ENCODE measurements around the gene DPPA4.

DNA sequence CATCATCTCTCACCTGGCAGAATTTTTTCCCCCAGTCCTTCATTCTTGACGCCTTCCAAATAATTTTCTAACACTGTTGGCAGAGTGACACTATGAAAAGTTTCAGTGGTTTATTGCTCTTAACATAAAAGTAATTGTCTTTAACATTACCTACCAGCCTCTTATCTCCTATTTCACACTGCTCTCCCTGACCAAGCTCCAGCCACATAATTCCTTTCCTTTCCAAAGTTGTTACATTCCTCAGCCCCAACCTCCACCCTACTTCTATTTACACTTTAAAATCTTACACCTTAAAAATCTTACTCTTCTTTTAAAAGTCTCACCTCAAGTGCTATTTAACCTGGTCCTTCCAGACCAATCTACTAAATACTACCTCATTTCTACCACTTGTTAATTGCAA, 2.8 kb downstream of the DPPA4 start:
- TF ChIP-seq, protein P1, sequence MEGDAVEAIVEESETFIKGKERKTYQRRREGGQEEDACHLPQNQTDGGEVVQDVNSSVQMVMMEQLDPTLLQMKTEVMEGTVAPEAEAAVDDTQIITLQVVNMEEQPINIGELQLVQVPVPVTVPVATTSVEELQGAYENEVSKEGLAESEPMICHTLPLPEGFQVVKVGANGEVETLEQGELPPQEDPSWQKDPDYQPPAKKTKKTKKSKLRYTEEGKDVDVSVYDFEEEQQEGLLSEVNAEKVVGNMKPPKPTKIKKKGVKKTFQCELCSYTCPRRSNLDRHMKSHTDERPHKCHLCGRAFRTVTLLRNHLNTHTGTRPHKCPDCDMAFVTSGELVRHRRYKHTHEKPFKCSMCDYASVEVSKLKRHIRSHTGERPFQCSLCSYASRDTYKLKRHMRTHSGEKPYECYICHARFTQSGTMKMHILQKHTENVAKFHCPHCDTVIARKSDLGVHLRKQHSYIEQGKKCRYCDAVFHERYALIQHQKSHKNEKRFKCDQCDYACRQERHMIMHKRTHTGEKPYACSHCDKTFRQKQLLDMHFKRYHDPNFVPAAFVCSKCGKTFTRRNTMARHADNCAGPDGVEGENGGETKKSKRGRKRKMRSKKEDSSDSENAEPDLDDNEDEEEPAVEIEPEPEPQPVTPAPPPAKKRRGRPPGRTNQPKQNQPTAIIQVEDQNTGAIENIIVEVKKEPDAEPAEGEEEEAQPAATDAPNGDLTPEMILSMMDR (IDR thresholded peaks at IDR 0.05) = no peak
- TF ChIP-seq ZFX (IDR thresholded peaks at IDR 0.05; ENCODE audit: borderline replicate concordance) = no peak

Data from 22Rv1 (cell line).